UCSD-AML1 (cell line): ENCODE results near the gene SPNS3.

Experiments used
- DNase-seq: peaks from one replicate; lab custom pipeline; 2025; ENCODE audit not compliant: unreplicated experiment; lab: John Stamatoyannopoulos, UW

Gene SPNS3

DNA sequence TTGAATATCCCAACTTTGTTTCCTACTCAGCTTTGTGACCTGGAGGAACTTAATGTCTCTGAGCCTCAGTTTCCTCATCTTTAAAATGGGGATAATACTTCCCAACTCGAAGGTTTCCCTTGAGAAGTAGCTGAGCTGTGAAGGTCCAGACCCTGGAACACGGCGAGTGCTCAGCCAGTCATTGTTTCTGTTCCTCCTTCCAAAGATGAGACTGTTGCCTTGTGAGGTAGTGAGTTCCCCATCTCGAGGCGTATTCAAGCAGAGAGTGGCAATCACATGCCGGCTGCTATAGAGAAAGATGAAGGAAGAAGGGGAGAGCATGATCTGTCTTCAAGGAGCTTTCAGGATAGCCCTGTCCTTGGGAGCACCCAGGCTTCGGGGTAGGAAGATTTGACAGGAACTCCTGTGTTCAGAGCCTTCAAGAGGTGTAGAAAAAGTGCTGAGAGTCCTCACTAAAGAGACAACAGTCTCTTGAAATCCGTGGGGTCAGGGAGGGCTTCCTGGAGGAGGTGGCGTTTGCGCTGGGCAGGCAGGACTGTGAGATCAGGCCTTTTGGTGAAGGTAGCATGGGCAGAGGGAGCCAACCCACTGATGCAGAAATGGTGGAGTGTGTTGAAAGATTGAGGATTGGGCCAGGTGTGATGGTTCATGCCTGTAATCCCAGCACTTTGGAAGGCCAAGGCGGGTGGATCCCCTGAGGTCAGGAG is 92.1 kb downstream of the SPNS3 start:
- no peak for DNase-seq

DNA sequence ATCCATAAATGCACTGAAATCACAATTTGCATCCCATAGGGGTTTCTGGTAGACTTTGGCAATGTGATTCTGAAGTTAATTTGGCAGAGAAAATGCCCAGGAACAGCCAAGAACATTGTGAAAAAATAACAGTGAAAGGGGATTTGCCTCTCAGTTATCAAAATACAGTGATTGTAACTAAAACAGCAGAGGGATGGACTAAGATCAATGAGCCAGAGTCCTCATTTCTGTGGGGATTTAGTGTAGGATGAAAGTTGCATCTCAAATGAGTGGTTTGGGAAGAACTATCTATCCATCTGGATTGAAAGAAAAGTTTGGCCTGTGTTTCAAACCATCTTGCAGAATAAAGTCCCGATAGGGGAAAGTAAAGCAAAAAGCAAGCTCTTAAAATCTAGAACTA is 93.4 kb downstream of the SPNS3 start:
- DNase-seq: no peak

- DNase-seq: no peak
Measured at GRCh38 chr17:4527566-4528125, 93.9 kb downstream of the SPNS3 start.

DNA sequence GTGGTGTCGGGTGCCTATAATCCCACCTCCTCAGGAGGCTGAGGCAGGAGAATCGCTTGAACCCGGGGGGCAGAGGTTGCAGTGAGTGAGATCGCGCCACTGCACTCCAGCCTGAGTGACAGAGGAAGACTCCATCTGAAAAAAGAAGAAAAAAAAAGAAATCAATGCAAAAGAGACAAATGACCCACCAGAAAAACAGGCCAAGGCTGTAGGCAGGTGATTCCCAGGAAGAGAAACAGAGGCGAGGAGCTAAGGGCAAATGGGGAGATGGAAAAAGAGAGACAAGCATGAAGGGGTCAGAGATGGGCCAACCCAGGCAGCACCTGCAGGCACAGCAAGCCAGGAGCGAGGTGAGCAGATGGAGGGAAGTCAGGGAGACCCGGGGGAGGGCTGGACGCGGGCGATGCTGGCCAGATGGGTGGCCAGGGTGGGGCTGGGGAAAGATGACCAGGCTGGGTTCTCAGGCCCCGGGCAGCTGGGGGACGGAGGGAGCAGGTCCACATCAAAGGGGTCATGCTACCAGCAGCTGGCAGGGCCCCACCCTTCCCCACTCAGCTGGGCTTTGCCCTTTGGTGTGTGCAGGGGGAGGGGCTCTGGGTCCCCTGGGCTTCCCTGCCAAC is 95.9 kb downstream of the SPNS3 start:
- no peak for DNase-seq

GRCh38 chr17:4530799-4531730 is 97.3 kb downstream of the SPNS3 start:
- DNase-seq: peak; percentile 74

GRCh38 chr17:4531988-4532736 is 98.4 kb downstream of the SPNS3 start:
- no peak for DNase-seq

GRCh38 chr17:4532860-4533522 is 99.3 kb downstream of the SPNS3 start:
- DNase-seq: no peak

DNA sequence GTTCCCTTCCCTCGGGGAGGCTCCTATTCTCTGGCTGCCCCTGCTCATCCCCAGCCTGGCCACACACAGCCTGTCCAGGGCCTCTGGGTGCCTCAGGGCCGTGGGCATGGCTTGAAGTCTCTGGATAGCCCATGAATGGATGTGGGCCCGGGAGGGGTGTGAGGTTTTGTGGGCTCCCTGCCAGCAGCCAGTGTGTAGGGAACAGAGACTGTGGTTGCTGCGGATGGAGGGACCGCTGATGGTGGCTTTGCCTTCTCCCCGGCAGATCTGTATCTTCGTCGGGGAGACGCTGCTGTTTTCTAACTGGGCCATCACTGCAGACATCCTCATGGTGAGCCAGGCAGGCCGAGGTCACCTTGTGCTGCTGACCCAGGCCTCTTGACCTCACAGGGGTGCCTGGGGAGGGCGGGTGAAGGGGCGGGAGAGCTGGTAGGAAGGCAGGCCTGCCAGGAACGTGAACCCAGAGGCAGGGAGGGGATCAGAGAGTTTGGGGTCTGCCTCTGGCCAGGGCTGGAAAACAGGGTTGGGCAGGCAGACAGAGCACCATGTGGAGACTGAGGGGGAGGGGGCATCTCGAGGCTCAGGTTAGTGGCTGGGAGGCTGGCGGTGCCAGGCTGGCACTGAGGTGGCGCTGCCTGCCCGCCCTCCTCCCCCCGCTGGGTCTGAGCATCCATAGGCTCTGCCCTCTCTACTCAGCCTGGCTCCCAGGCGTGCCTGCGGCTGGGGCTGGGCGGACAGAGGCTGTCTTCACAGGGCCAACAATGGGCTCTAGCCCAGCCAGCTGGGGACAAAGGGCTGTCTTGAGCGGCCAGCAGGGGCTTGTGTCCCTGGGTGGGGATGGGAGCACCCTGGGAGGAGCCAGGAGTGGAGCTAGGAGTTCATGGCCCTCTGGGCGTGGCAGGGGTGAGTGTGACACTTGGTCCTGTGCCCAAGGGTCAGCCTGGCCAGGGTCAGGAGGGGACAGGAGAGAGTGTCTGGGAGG is 100.1 kb downstream of the SPNS3 start:
- DNase-seq: peak; percentile 38

DNA sequence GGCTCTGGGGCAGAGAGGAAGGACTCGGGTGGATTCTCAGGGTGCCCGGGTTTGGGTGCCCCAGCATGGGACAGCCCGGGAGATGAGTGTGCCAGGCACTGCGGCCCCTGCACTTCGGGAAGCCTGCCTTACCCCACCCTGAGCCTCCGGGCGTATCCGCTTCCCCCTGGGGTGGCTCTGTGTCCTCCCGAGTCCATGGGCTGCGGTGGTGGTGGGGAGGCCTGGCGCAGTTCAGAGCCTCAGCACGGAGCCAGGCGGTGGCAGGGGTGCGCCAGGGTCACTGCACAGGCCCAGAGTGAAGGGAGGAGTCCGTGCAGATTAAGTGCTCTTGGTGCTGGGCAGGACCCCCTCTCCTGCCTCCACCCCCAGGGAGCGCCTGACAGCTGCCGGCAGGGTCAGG is 100.8 kb downstream of the SPNS3 start:
- DNase-seq: no peak

- no peak for DNase-seq
Measured at GRCh38 chr17:4534928-4535666, 101.4 kb downstream of the SPNS3 start.

- no peak for DNase-seq
Measured at GRCh38 chr17:4535667-4536258, 102.0 kb downstream of the SPNS3 start.

- no peak for DNase-seq
Measured at GRCh38 chr17:4536259-4536741, 102.6 kb downstream of the SPNS3 start.

- no peak for DNase-seq
Measured at GRCh38 chr17:4536742-4537411, 103.1 kb downstream of the SPNS3 start.
